ENCODE results near the gene CA7. TPM values are rescaled to one million over a fixed set of nuclear protein-coding genes. Genes with fewer than 3 reads are reported as not detected.

The CA7 gene
- total RNA-seq, 2 donors from 2014 or later: not detected

- Histone ChIP-seq H3K27me3 (peaks cover 0 to 15% of the 10 kb centered on the region in 2 donors), H3K9me3 (no peaks in the 10 kb centered on the region), H3K4me3 (no peak overlapping the region), H3K4me1 (peaks cover 15% of the 10 kb centered on the region), H3K36me3 (replicated peaks in 1 of 2; ENCODE audit: insufficient read depth in 1 of 2, low read depth in 2 of 2) (no peaks in the 10 kb centered on the region), H3K27ac (no peak overlapping the region)
- TF ChIP-seq CTCF (IDR thresholded peaks at IDR 0.05) (no peak), POLR2A (IDR thresholded peaks at IDR 0.05) (no peak)
- 80 to 83% methylated on average over 2 of the region's 2 CpGs for WGBS, 2 donors
- ATAC-seq (no peak), DNase-seq (no peak)
- intact Hi-C loops (cut with DNase I): no loop called here
These were observed 4.0 kb downstream of the CA7 start for GRCh38 chr16:66848172-66848571.

GRCh38 chr16:66849021-66849420 lies 4.8 kb downstream of the CA7 start:
- Histone ChIP-seq H3K4me1 (peaks cover 13% of the 10 kb centered on the region), H3K4me3 (no peak overlapping the region), H3K36me3 (replicated peaks in 1 of 2; ENCODE audit: insufficient read depth in 1 of 2, low read depth in 2 of 2) (no peaks in the 10 kb centered on the region), H3K27me3 (peaks cover 0 to 15% of the 10 kb centered on the region in 2 donors), H3K9me3 (no peaks in the 10 kb centered on the region), H3K27ac (no peak overlapping the region)
- no peak for DNase-seq
- TF ChIP-seq POLR2A (IDR thresholded peaks at IDR 0.05) (no peak), CTCF (IDR thresholded peaks at IDR 0.05) (no peak)
- 95 to 96% methylated on average over 2 of the region's 2 CpGs for WGBS, 2 donors
- intact Hi-C loops (cut with DNase I): no loop called here
- ATAC-seq: no peak

- intact Hi-C loops (cut with DNase I): no loop called here
- Histone ChIP-seq H3K4me1 (peaks cover 8% of the 10 kb centered on the region), H3K9me3 (no peaks in the 10 kb centered on the region), H3K27ac (no peak overlapping the region), H3K27me3 (peaks cover 0 to 11% of the 10 kb centered on the region in 2 donors), H3K4me3 (no peak overlapping the region), H3K36me3 (replicated peaks in 1 of 2; ENCODE audit: insufficient read depth in 1 of 2, low read depth in 2 of 2) (no peaks in the 10 kb centered on the region)
- ATAC-seq: no peak
- 79% methylated on average over 4 of the region's 4 CpGs; no CpG with 5 or more reads in 1 of the 2 donors for WGBS, 2 donors
- TF ChIP-seq CTCF (IDR thresholded peaks at IDR 0.05): no peak
- TF ChIP-seq POLR2A (IDR thresholded peaks at IDR 0.05): no peak
- DNase-seq: no peak
These were observed 5.3 kb downstream of the CA7 start for GRCh38 chr16:66849549-66849948.

- DNase-seq (no peak), ATAC-seq (no peak)
- intact Hi-C loops (cut with DNase I): no loop called here
- Histone ChIP-seq H3K9me3 (no peaks in the 10 kb centered on the region), H3K4me3 (no peak overlapping the region), H3K27ac (no peak overlapping the region), H3K27me3 (peaks cover 0 to 4% of the 10 kb centered on the region in 2 donors), H3K36me3 (replicated peaks in 1 of 2; ENCODE audit: insufficient read depth in 1 of 2, low read depth in 2 of 2) (no peaks in the 10 kb centered on the region), H3K4me1 (peaks cover under 1% of the 10 kb centered on the region)
- TF ChIP-seq CTCF (IDR thresholded peaks at IDR 0.05): no peak
- TF ChIP-seq POLR2A (IDR thresholded peaks at IDR 0.05): no peak
- WGBS, 2 donors: 85 to 91% methylated on average over 10 to 13 of the region's 14 CpGs
These were observed 6.1 kb downstream of the CA7 start for GRCh38 chr16:66850115-66850815.
